Measurements from ENCODE around the gene RFNG. TPM values are rescaled to one million over a fixed set of nuclear protein-coding genes. Genes with fewer than 3 reads are reported as not detected.

The RFNG gene
- total and polyA plus RNA-seq, 8 donors, result 18.2 to 59.1 (median 29.6) TPM

DNA sequence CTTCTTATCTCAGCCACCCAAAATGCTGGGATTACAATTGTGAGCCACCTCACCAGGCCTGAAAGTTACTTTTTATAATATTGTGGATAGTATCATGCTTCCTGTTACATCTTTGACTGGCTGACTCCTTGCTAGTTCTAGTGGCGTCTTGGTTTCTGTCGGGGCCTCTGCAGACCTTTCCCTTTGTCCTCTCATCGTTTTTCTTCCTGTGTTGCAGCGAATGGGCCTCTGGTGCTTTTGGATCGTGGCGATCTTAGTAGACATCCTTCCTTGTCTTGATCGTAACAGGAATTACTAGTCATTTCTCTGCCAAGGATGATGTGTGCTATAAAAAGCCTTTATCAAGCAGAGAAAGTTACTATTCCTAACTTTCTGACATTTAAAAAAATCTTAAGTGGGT lies 53.4 kb downstream of the RFNG start:
- Histone ChIP-seq H3K9me3 (no peaks in the 10 kb centered on the region), H3K27ac (no peak overlapping the region), H3K4me1 (no peaks in the 10 kb centered on the region), H3K36me3 (no peaks in the 10 kb centered on the region), H3K4me3 (no peak overlapping the region), H3K27me3 (no peaks in the 10 kb centered on the region)
- DNase-seq (no peak), ATAC-seq (no peak), FAIRE-seq (no peak)
- intact Hi-C loops (cut with DNase I), result no loop called here
- TF ChIP-seq, protein P1, sequence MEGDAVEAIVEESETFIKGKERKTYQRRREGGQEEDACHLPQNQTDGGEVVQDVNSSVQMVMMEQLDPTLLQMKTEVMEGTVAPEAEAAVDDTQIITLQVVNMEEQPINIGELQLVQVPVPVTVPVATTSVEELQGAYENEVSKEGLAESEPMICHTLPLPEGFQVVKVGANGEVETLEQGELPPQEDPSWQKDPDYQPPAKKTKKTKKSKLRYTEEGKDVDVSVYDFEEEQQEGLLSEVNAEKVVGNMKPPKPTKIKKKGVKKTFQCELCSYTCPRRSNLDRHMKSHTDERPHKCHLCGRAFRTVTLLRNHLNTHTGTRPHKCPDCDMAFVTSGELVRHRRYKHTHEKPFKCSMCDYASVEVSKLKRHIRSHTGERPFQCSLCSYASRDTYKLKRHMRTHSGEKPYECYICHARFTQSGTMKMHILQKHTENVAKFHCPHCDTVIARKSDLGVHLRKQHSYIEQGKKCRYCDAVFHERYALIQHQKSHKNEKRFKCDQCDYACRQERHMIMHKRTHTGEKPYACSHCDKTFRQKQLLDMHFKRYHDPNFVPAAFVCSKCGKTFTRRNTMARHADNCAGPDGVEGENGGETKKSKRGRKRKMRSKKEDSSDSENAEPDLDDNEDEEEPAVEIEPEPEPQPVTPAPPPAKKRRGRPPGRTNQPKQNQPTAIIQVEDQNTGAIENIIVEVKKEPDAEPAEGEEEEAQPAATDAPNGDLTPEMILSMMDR (IDR thresholded peaks at IDR 0.05), result no peak
- WGBS, 2 donors, result 92 to 95% methylated on average over 7 of the region's 7 CpGs

Other genes starting within 250 kb of the RFNG start
- gene GCGR, start 247.7 kb downstream of the RFNG start, total RNA-seq, result 1 to 10 TPM in 2 of 6 donors, under 1 TPM in 3, not detected in 1; 0.28 to 2.1 (median 0.79) TPM
- 10 to 100 TPM in 1 of 2 donors, 1 to 10 TPM in 1; 7.3 to 22.7 TPM for gene GCGR, start 247.7 kb downstream of the RFNG start, polyA plus RNA-seq
- 10 to 100 TPM; 28.9 to 64.0 (median 50.2) TPM for gene MCRIP1, start 218.5 kb downstream of the RFNG start, total RNA-seq
- 100 to 1,000 TPM; 133 to 203 TPM for gene MCRIP1, start 218.5 kb downstream of the RFNG start, polyA plus RNA-seq
- under 1 TPM in 1 of 6 donors, not detected in 5; 0.19 TPM for gene PPP1R27, start 216.8 kb downstream of the RFNG start, total RNA-seq
- gene PPP1R27, start 216.8 kb downstream of the RFNG start, polyA plus RNA-seq, result 1 to 10 TPM; 1.1 to 1.5 TPM
- gene P4HB, start 191.3 kb downstream of the RFNG start, total RNA-seq, result 1,000 to 10,000 TPM; 1,057 to 2,130 (median 1,556) TPM
- gene P4HB, start 191.3 kb downstream of the RFNG start, polyA plus RNA-seq, result 1,000 to 10,000 TPM in 1 of 2 donors, 100 to 1,000 TPM in 1; 876 to 1,399 TPM
- 100 to 1,000 TPM in 5 of 6 donors, 10 to 100 TPM in 1; 99.5 to 170 (median 160) TPM for gene ARHGDIA, start 180.5 kb downstream of the RFNG start, total RNA-seq
- gene ARHGDIA, start 180.5 kb downstream of the RFNG start, polyA plus RNA-seq, result 100 to 1,000 TPM; 157 to 225 TPM
- gene ALYREF, start 160.2 kb downstream of the RFNG start, total RNA-seq, result 10 to 100 TPM; 14.4 to 27.8 (median 23.4) TPM
- gene ALYREF, start 160.2 kb downstream of the RFNG start, polyA plus RNA-seq, result 10 to 100 TPM; 10.3 to 22.6 TPM
- 10 to 100 TPM; 33.3 to 45.5 (median 42.5) TPM for gene ANAPC11, start 160.1 kb downstream of the RFNG start, total RNA-seq
- 100 to 1,000 TPM in 1 of 2 donors, 10 to 100 TPM in 1; 95.1 to 112 TPM for gene ANAPC11, start 160.1 kb downstream of the RFNG start, polyA plus RNA-seq
- gene NPB, start 149.6 kb downstream of the RFNG start, total RNA-seq, result under 1 TPM in 4 of 6 donors, not detected in 2; 0.19 to 0.62 (median 0.34) TPM
- under 1 TPM; 0.34 to 0.45 TPM for gene NPB, start 149.6 kb downstream of the RFNG start, polyA plus RNA-seq
- 10 to 100 TPM in 5 of 6 donors, 1 to 10 TPM in 1; 9.0 to 20.7 (median 15.0) TPM for gene PCYT2, start 140.4 kb downstream of the RFNG start, total RNA-seq
- 10 to 100 TPM; 22.3 to 35.3 TPM for gene PCYT2, start 140.4 kb downstream of the RFNG start, polyA plus RNA-seq
- 10 to 100 TPM in 5 of 6 donors, 1 to 10 TPM in 1; 9.6 to 18.1 (median 12.0) TPM for gene SIRT7, start 133.6 kb downstream of the RFNG start, total RNA-seq
- 10 to 100 TPM; 33.8 to 40.2 TPM for gene SIRT7, start 133.6 kb downstream of the RFNG start, polyA plus RNA-seq
- gene MAFG, start 124.1 kb downstream of the RFNG start, total RNA-seq, result 10 to 100 TPM in 1 of 6 donors, 1 to 10 TPM in 5; 6.4 to 11.1 (median 8.0) TPM
- gene MAFG, start 124.1 kb downstream of the RFNG start, polyA plus RNA-seq, result 1 to 10 TPM; 6.9 to 8.2 TPM
- 100 to 1,000 TPM in 1 of 6 donors, 10 to 100 TPM in 5; 30.6 to 158 (median 52.3) TPM for gene PYCR1, start 114.5 kb downstream of the RFNG start, total RNA-seq
- 10 to 100 TPM; 25.4 to 36.9 TPM for gene PYCR1, start 114.5 kb downstream of the RFNG start, polyA plus RNA-seq
- not detected for gene MYADML2, start 104.6 kb downstream of the RFNG start, total RNA-seq
- gene MYADML2, start 104.6 kb downstream of the RFNG start, polyA plus RNA-seq, result not detected
- gene NOTUM, start 90.6 kb downstream of the RFNG start, total RNA-seq, result under 1 TPM in 5 of 6 donors, not detected in 1; 0.14 to 0.44 (median 0.16) TPM
- gene NOTUM, start 90.6 kb downstream of the RFNG start, polyA plus RNA-seq, result under 1 TPM; 0.21 to 0.27 TPM
- 10 to 100 TPM; 12.2 to 25.7 (median 16.2) TPM for gene ASPSCR1, start 74.2 kb downstream of the RFNG start, total RNA-seq
- gene ASPSCR1, start 74.2 kb downstream of the RFNG start, polyA plus RNA-seq, result 10 to 100 TPM; 70.8 to 78.8 TPM
- gene CENPX, start 28.9 kb downstream of the RFNG start, total RNA-seq, result 10 to 100 TPM; 14.0 to 28.6 (median 16.4) TPM
- 10 to 100 TPM; 43.6 to 62.4 TPM for gene CENPX, start 28.9 kb downstream of the RFNG start, polyA plus RNA-seq
- 1 to 10 TPM; 5.3 to 9.9 (median 6.2) TPM for gene LRRC45, start 28.5 kb downstream of the RFNG start, total RNA-seq
- 10 to 100 TPM; 20.0 to 21.6 TPM for gene LRRC45, start 28.5 kb downstream of the RFNG start, polyA plus RNA-seq
- 1 to 10 TPM in 5 of 6 donors, under 1 TPM in 1; 0.97 to 3.3 (median 1.9) TPM for gene RAC3, start 20.1 kb downstream of the RFNG start, total RNA-seq
- 10 to 100 TPM in 1 of 2 donors, 1 to 10 TPM in 1; 6.0 to 12.6 TPM for gene RAC3, start 20.1 kb downstream of the RFNG start, polyA plus RNA-seq
- gene DCXR, start 14.1 kb downstream of the RFNG start, total RNA-seq, result 10 to 100 TPM; 34.8 to 87.4 (median 51.1) TPM
- gene DCXR, start 14.1 kb downstream of the RFNG start, polyA plus RNA-seq, result 100 to 1,000 TPM in 1 of 2 donors, 10 to 100 TPM in 1; 86.7 to 108 TPM
- 10 to 100 TPM; 43.0 to 61.9 (median 49.1) TPM for gene GPS1, start 87 bp upstream of the RFNG start, total RNA-seq
- gene GPS1, start 87 bp upstream of the RFNG start, polyA plus RNA-seq, result 100 to 1,000 TPM; 142 to 149 TPM
- 10 to 100 TPM; 56.0 to 89.2 (median 63.7) TPM for gene DUS1L, start 14.0 kb upstream of the RFNG start, total RNA-seq
- 100 to 1,000 TPM; 138 to 186 TPM for gene DUS1L, start 14.0 kb upstream of the RFNG start, polyA plus RNA-seq
- 10 to 100 TPM; 12.4 to 69.4 (median 31.5) TPM for gene FASN, start 46.4 kb upstream of the RFNG start, total RNA-seq
- gene FASN, start 46.4 kb upstream of the RFNG start, polyA plus RNA-seq, result 10 to 100 TPM; 31.8 to 50.2 TPM
- 10 to 100 TPM; 19.6 to 31.8 (median 22.9) TPM for gene CCDC57, start 161.0 kb upstream of the RFNG start, total RNA-seq
- 100 to 1,000 TPM; 135 to 176 TPM for gene CCDC57, start 161.0 kb upstream of the RFNG start, polyA plus RNA-seq
- 10 to 100 TPM in 2 of 6 donors, 1 to 10 TPM in 4; 1.2 to 22.8 (median 4.2) TPM for gene SLC16A3, start 177.2 kb upstream of the RFNG start, total RNA-seq
- gene SLC16A3, start 177.2 kb upstream of the RFNG start, polyA plus RNA-seq, result 1 to 10 TPM; 3.5 TPM
- gene CSNK1D, start 221.9 kb upstream of the RFNG start, total RNA-seq, result 10 to 100 TPM; 47.1 to 81.6 (median 62.5) TPM
- 100 to 1,000 TPM; 101 to 107 TPM for gene CSNK1D, start 221.9 kb upstream of the RFNG start, polyA plus RNA-seq

Data from pancreas (tissue), 10 donors.